Effector memory CD8-positive, alpha-beta T cell (primary cell): Measurements from ENCODE around the gene GNA12.
A peak's percentile ranks its signal among the peaks of the same experiment; 100 is the strongest.
"Not testable (repeated sequence)": the region's sequence is repeated elsewhere in the genome, so short reads cannot be mapped to it uniquely, and the experiment has no call there.

Experiments
- ATAC-seq: fragments of 150-1000 bp; cut with Tn5 transposase; replicated peaks from 2 replicates; pipeline ENCODE4 v1.10.0; 2021; ENCODE audit warnings: mild to moderate bottlenecking, moderate library complexity
- DNase-seq, 3 experiments: peaks; one replicate each; pipeline ENCODE4 v3.0.0; 2021
- H3K27ac Mint-ChIP-seq, 2 donors: one replicate each; pipeline ENCODE4 v1.8.0; 2022; ENCODE audit warnings: mild to moderate bottlenecking in 2 of 2, mixed read lengths in 2 of 2, moderate library complexity in 2 of 2
- H3K27me3 Mint-ChIP-seq, 2 donors: one replicate each; pipeline ENCODE4 v1.8.0; 2022; ENCODE audit warnings: mixed read lengths in 2 of 2
- H3K36me3 Mint-ChIP-seq: one replicate; pipeline ENCODE4 v1.8.0; 2022; ENCODE audit warnings: mild to moderate bottlenecking, moderate library complexity, mixed read lengths; ENCODE audit not compliant: insufficient read depth
- H3K4me1 Mint-ChIP-seq, 2 donors: one replicate each; pipeline ENCODE4 v1.8.0; 2022; ENCODE audit warnings: low read depth in 2 of 2, mixed read lengths in 2 of 2
- H3K4me3 Mint-ChIP-seq, 2 donors: one replicate each; pipeline ENCODE4 v1.8.0; 2022; ENCODE audit warnings: mild to moderate bottlenecking in 2 of 2, mixed read lengths in 2 of 2, moderate library complexity in 2 of 2
- H3K9me3 Mint-ChIP-seq, 2 donors: one replicate each; pipeline ENCODE4 v1.8.0; 2022; ENCODE audit warnings: mixed read lengths in 2 of 2

The GNA12 gene

GRCh38 chr7:2860627-2861133 is 16.6 kb upstream of the GNA12 start:
- ATAC-seq = no peak
- H3K36me3 Mint-ChIP-seq = peaks cover 17% of the 10 kb centered on the region
- H3K9me3 Mint-ChIP-seq = no peaks in the 10 kb centered on the region
- no peak overlapping the region for H3K4me3 Mint-ChIP-seq
- peak overlapping the region in 1 of 2 donors; percentile 16 for H3K27ac Mint-ChIP-seq
- H3K4me1 Mint-ChIP-seq = peaks cover 10 to 24% of the 10 kb centered on the region in 2 donors
- DNase-seq = no peak
- H3K27me3 Mint-ChIP-seq = no peaks in the 10 kb centered on the region

GRCh38 chr7:2859952-2860351 is 15.8 kb upstream of the GNA12 start:
- peak overlapping the region in 1 of 2 donors; percentile 16 for H3K27ac Mint-ChIP-seq
- H3K36me3 Mint-ChIP-seq = peaks cover 14% of the 10 kb centered on the region
- DNase-seq = no peak
- H3K4me1 Mint-ChIP-seq = peaks cover 9 to 23% of the 10 kb centered on the region in 2 donors
- no peaks in the 10 kb centered on the region for H3K9me3 Mint-ChIP-seq
- no peak overlapping the region for H3K4me3 Mint-ChIP-seq
- H3K27me3 Mint-ChIP-seq = no peaks in the 10 kb centered on the region
- no peak for ATAC-seq

GRCh38 chr7:2858621-2859020 is 14.5 kb upstream of the GNA12 start:
- Mint-ChIP-seq H3K27ac (no peak overlapping the region), H3K9me3 (no peaks in the 10 kb centered on the region), H3K36me3 (peaks cover 15% of the 10 kb centered on the region), H3K4me1 (peaks cover 3 to 16% of the 10 kb centered on the region in 2 donors), H3K4me3 (no peak overlapping the region), H3K27me3 (no peaks in the 10 kb centered on the region)
- no peak for ATAC-seq
- no peak for DNase-seq

- DNase-seq (no peak), ATAC-seq (no peak)
- Mint-ChIP-seq H3K36me3 (peaks cover 3% of the 10 kb centered on the region), H3K4me3 (no peak overlapping the region), H3K27ac (no peak overlapping the region), H3K27me3 (no peaks in the 10 kb centered on the region), H3K9me3 (no peaks in the 10 kb centered on the region), H3K4me1 (peaks cover 0 to 2% of the 10 kb centered on the region in 2 donors)
Observed at GRCh38 chr7:2856388-2857169, 12.5 kb upstream of the GNA12 start.

- H3K27ac Mint-ChIP-seq = no peak overlapping the region
- no peak for DNase-seq
- no peaks in the 10 kb centered on the region for H3K9me3 Mint-ChIP-seq
- H3K4me1 Mint-ChIP-seq = peaks cover 2 to 4% of the 10 kb centered on the region in 2 donors
- H3K36me3 Mint-ChIP-seq = peaks cover 3% of the 10 kb centered on the region
- H3K4me3 Mint-ChIP-seq = no peak overlapping the region
- no peak for ATAC-seq
- no peaks in the 10 kb centered on the region for H3K27me3 Mint-ChIP-seq
Observed at GRCh38 chr7:2855386-2855785, 11.3 kb upstream of the GNA12 start.

- H3K27me3 Mint-ChIP-seq, H3K27ac Mint-ChIP-seq, H3K4me1 Mint-ChIP-seq, H3K36me3 Mint-ChIP-seq, DNase-seq, H3K4me3 Mint-ChIP-seq, H3K9me3 Mint-ChIP-seq, ATAC-seq: not testable (repeated sequence)
Observed at GRCh38 chr7:2853552-2853951, 9.4 kb upstream of the GNA12 start.

- Mint-ChIP-seq H3K4me3 (no peak overlapping the region), H3K27me3 (no peaks in the 10 kb centered on the region), H3K27ac (no peak overlapping the region), H3K36me3 (peaks cover 3% of the 10 kb centered on the region), H3K4me1 (peaks cover 2 to 4% of the 10 kb centered on the region in 2 donors), H3K9me3 (no peaks in the 10 kb centered on the region)
- DNase-seq = no peak
- ATAC-seq = no peak
Observed at GRCh38 chr7:2853147-2853546, 9.0 kb upstream of the GNA12 start.

GRCh38 chr7:2851497-2851896 is 7.4 kb upstream of the GNA12 start:
- no peak overlapping the region for H3K27ac Mint-ChIP-seq
- H3K27me3 Mint-ChIP-seq = no peaks in the 10 kb centered on the region
- DNase-seq (no peak), ATAC-seq (peak; percentile 67)
- peaks cover 2 to 4% of the 10 kb centered on the region in 2 donors for H3K4me1 Mint-ChIP-seq
- H3K4me3 Mint-ChIP-seq = peak overlapping the region in 1 of 2 donors; percentile 15
- peaks cover 3% of the 10 kb centered on the region for H3K36me3 Mint-ChIP-seq
- no peaks in the 10 kb centered on the region for H3K9me3 Mint-ChIP-seq

- H3K36me3 Mint-ChIP-seq = peaks cover 3% of the 10 kb centered on the region
- no peak for DNase-seq
- no peak overlapping the region for H3K4me3 Mint-ChIP-seq
- peaks cover 2 to 4% of the 10 kb centered on the region in 2 donors for H3K4me1 Mint-ChIP-seq
- no peaks in the 10 kb centered on the region for H3K27me3 Mint-ChIP-seq
- ATAC-seq = peak; percentile 65
- no peak overlapping the region for H3K27ac Mint-ChIP-seq
- no peaks in the 10 kb centered on the region for H3K9me3 Mint-ChIP-seq
Observed at GRCh38 chr7:2849941-2850766, 6.0 kb upstream of the GNA12 start.

GRCh38 chr7:2845034-2845592 is 1.0 kb upstream of the GNA12 start:
- Mint-ChIP-seq H3K4me1 (peaks cover 17 to 22% of the 10 kb centered on the region in 2 donors), H3K4me3 (peak overlapping the region; percentile 81 to 83), H3K9me3 (no peaks in the 10 kb centered on the region), H3K36me3 (peaks cover 12% of the 10 kb centered on the region), H3K27ac (no peak overlapping the region), H3K27me3 (no peaks in the 10 kb centered on the region)
- ATAC-seq (no peak), DNase-seq (no peak)

GRCh38 chr7:2843711-2844152 is 376 bp downstream of the GNA12 start:
- ATAC-seq = peak; percentile 28
- Mint-ChIP-seq H3K36me3 (peaks cover 12% of the 10 kb centered on the region), H3K9me3 (no peaks in the 10 kb centered on the region), H3K27ac (peak overlapping the region; percentile 77 to 84), H3K4me3 (peak overlapping the region; percentile 83 to 85), H3K27me3 (no peaks in the 10 kb centered on the region), H3K4me1 (peaks cover 20 to 26% of the 10 kb centered on the region in 2 donors)
- peak in 2 of 3 experiments; percentile 15 to 19 for DNase-seq

GRCh38 chr7:2843191-2843685 is 870 bp downstream of the GNA12 start:
- Mint-ChIP-seq H3K27ac (peak overlapping the region; percentile 77 to 84), H3K9me3 (no peaks in the 10 kb centered on the region), H3K4me1 (peaks cover 22 to 30% of the 10 kb centered on the region in 2 donors), H3K27me3 (no peaks in the 10 kb centered on the region), H3K36me3 (peaks cover 12% of the 10 kb centered on the region), H3K4me3 (peak overlapping the region; percentile 83 to 85)
- ATAC-seq (no peak), DNase-seq (no peak)

GRCh38 chr7:2841907-2842306 is 2.2 kb downstream of the GNA12 start:
- no peaks in the 10 kb centered on the region for H3K9me3 Mint-ChIP-seq
- DNase-seq (no peak), ATAC-seq (no peak)
- H3K36me3 Mint-ChIP-seq = peaks cover 12% of the 10 kb centered on the region
- H3K4me1 Mint-ChIP-seq = peaks cover 27 to 40% of the 10 kb centered on the region in 2 donors
- H3K4me3 Mint-ChIP-seq = no peak overlapping the region
- H3K27ac Mint-ChIP-seq = no peak overlapping the region
- H3K27me3 Mint-ChIP-seq = no peaks in the 10 kb centered on the region
